HG03097 (cell line): ENCODE data around the gene NFYA.

Experiments
- ATAC-seq: cut with Tn5 transposase; IDR thresholded peaks from one replicate; pipeline ENCODE4 v1.9.1; 2021; ENCODE audit not compliant: unreplicated experiment, low FRiP score

The NFYA gene

GRCh38 chr6:41072836-41073202 lies at the start of gene NFYA:
Gene NFYA, plus strand, starts transcription at chr6:41072974. Its CDS starts 6,116 bp downstream, at chr6:41079090.
- peak; percentile 58 for ATAC-seq

DNA sequence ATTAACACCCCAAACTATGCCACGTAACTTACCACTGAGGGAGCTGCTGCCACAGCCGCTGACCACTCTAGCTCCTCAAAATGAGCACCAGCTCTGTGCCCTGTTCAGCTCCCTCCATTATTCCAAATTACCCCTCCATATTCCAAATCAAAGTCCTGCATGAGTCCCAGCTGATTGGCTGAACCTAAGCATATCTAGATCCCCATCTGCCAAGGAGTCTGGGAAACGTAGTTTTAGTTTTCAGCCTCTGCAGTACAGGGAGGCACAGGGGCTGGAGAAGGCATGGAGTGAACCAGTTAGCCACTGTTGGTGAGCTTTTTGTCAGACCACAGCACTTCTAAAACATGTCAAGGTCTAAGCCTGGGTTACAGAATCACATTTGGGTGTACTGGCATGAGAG lies 49.7 kb upstream of the NFYA start:
- no peak for ATAC-seq

DNA sequence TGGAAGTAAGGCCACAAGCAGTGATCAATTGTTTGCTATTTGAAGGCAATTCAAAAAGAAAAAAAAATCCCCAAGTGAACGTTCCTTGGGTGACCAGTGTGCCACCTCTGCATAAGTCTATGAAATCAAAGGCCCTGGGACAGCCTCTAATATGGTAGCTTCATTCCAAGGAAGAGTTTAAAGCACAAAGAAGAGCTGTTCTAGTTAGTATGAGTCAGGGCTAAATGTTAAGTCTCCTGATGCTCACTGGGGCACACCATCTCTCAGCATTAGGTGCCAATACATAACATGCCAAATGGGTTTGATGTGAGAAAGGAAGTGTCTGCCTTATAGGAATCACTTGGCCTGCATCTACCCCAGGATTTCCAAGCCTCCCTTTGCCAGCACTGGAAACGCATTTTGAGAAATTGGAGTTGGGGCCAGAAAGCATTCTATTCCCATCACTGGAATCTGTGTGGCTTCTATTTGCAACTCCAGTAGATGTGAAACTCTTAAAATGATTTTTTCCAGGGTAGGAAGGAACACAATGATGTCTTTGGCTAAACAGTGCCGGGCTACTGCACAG lies 46.7 kb upstream of the NFYA start:
- no peak for ATAC-seq

DNA sequence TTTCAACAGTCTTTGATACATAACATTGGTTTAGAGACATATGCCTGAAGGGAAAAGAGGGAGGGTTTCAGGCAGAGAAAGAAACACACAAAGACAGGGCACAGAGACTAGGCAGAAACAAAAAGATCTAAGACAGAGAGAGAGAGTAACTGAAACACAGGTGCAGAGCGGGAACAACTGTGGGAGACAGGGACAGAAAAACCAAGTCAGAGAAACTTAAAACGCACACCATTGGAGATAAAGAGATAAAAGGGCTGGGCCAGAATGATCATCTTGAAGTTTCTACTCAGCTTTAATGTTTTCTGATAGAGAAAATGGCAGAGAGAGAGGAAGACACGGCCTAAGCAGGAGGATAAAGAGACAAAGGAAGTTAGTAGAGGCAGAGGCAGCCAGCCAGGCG lies 45.5 kb upstream of the NFYA start:
- ATAC-seq, result no peak

DNA sequence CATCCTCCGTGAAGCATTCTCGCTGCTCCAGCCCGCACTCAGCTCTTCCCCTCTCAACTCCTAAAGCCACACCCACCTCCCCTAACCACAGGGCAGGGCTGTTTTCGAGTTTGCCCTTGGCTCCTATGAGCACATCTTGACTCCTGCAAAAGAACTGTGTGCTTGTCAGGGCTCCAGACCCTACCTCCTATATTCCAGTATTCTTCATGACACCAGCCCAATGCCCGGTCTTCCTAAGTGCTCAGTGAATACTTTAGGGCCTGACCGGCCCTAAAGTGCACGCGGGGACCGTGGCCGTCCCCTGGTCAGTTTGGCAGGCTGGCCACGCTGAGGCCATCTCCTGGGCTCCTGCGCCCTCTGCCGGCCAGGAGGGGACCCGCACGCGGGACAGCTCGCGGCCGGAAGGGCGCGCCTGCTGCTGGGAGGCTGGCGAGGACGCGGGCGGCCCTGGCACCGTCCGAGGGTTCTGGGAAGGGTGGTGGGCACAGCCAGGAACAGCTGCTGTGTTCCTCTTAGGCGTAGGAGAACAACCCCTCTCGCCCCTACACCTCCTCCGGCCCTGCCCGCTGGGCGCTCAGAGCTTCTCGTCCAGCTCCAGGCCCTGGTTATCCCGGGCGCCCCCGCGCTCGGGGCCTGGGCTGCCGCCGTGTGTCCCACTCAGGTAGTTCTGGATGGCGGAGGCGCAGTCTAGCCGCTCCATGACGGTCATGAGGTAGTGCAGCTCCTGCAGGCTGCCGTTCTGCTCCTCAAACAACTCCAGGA lies 44.8 kb upstream of the NFYA start:
- peak; percentile 85 for ATAC-seq

GRCh38 chr6:41028561-41029412 lies 44.0 kb upstream of the NFYA start:
- no peak for ATAC-seq

GRCh38 chr6:41032830-41033229 lies 39.9 kb upstream of the NFYA start:
- ATAC-seq, result no peak

DNA sequence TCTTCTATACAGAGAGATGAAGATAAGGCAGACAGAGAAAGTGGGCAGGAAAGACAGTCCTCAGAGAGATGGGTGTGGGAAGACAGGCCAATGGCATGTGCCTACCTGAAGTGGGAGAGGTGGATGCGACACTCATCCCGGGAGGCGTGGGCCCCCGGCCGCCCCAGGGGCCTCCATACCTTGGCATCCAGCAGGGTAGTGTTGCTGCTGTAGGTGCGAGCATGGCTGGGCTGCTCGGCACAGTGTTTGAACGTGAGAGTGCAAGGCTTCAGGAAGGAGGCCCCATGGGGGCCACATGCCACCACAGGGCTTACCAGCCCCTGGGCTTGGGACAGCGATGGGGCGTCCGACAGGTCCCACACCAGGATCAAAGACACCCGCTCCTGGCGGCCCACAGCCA lies 39.0 kb upstream of the NFYA start:
- ATAC-seq, result no peak

DNA sequence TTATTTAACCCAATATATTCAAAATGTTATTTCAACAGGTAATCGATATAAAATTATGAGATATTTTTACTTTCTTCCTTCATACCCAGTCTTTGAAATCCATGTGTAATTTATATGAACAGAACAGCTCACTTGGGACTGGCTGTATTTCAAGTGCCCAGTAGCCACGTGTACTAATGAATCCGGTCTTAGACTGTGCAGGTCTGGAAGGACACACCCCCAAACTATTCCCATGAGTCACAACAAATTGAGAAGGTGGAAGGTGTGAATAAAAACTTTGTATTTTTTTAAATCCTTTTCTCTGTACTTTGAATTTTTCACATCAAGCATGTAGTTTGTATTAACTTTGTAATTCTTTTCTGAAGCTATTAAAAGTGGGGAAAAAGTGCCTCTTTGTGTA lies 36.6 kb upstream of the NFYA start:
- ATAC-seq, result no peak

- ATAC-seq, result no peak
Measured at GRCh38 chr6:41036601-41037000, 36.2 kb upstream of the NFYA start.

GRCh38 chr6:41037107-41037900 lies 35.5 kb upstream of the NFYA start:
- no peak for ATAC-seq

DNA sequence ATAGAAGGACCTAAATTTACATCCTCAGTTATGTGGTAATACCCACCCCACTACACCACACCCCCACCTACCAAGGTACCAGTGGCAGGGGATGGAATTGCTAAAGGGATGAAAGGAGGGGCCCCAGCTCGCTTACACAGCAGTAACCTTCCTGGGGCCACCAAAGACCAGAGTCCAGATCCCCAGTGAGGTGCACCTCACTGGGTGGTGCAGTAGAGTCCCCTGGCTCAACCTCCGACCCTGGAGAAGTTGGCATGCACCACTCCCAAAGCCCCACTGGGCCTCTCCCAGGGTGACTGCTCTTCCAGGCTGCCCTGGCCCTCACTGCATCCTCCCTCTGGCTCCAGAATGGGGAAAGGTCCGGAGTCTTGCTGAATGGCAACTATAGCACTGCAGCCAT lies 34.6 kb upstream of the NFYA start:
- no peak for ATAC-seq

GRCh38 chr6:41039060-41039998 lies 33.4 kb upstream of the NFYA start, which contains the start of gene UNC5CL:
Gene UNC5CL, minus strand, starts transcription at chr6:41039221. Its CDS starts 4,147 bp downstream, at chr6:41035074.
- ATAC-seq, result no peak

DNA sequence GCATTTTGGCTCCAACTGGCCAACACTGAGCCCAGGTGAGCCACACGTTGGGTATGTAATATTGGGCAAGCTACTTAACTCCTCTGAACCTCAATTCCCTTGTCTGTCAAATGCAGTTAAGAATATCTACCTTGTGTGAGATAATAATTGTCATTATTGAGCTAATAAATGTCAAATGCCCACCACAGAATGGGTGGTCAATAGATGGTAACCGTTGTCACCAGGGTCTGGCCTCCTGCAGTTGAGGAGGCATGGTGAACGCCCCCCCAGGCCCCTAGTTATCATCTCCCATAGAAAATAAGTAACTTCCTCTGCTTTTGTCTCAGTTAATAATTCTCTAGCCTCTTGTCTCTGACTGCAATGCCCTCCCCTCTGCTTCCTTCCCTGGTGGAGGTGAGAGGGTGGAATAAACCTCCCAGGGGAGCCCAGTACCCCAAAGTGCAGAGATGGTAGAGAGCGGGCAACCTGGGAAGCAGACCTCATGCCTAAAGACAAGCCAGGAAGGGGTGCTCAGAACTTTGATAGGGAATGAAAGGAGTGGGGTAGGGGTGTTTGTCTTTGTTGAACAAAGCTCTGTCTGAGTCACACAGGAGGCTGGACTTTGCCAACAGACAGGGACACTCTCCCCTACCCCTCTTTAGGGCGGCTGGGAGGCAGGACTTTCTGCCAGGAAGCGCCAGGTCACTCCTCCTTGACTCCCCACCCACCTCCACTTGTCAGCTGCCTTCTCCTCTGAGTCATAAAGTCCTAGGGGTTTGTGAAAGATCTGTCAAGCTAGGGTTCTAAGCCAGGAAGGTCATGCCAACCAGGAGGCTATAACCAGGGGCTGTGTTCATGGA lies 32.5 kb upstream of the NFYA start:
- ATAC-seq, result no peak

- no peak for ATAC-seq
Measured at GRCh38 chr6:41040940-41041536, 31.7 kb upstream of the NFYA start.

DNA sequence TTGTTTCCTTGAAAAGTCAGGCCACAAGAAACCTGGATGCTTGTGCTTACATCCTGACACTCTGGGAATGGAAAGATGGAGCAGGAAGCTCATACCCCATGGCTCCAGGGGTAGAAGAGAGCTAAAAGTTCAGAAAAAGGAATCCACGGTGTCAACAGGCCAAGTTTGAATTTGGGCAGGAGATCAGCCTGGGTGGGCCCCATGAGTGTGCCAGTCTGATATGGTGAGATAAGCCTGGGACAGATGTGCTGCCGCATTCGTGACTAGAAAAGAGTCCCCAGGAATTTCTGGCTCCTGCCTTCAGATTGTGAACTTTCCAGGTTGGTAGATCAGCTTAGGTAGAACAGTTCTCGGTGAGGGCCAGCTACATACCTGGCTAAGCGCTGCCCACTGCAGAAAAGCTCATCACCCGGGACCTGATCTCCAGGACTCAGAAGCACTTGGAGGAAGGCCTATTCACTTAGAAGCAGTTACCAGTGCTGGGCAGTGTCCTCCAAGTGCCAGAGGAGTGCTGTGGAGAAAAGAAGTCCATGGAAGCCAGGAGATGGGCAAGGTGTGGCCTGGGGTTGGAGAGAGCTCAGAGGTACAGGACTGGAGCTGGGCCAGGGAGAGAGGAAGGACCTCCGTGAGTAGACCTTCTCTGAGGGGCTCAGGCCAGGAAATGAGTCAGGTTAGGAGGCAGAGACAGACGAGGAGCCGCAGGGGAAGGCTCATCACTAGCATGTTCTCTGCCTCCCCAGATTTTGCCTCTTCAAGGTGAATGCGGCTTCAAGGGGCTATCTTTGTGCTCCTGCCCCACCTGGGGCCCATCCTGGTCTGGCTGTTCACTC lies 30.3 kb upstream of the NFYA start, which contains the start of gene TSPO2:
TSS of gene TSPO2 (plus strand) at position 242 of the 830 bp plus-strand sequence. CDS start at position 761, 519 bp downstream.
- no peak for ATAC-seq

DNA sequence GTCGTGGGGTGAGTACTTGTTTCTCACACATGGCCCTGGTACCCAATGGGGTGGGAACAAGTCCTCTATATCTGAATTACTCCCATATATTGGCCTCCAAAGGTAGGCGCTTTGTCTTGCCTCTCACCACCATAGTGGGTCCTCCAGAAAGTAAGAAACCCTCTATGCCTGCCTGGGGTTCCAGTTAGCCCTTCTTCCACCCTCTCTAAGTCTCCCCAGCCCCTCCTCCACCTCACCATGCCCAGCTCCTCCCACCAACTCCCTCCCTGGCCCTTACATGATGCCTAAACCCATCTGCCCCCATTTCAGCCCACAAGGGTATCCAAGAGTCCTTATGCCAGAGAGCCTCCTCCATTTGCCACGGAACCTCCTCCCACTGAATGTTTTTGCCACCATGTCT lies 29.6 kb upstream of the NFYA start:
- no peak for ATAC-seq
